Measurements from ENCODE around the gene TMC5. TPM values are rescaled to one million over a fixed set of nuclear protein-coding genes. Genes with fewer than 3 reads are reported as not detected.
"Not testable (repeated sequence)": the region's sequence is repeated elsewhere in the genome, so short reads cannot be mapped to it uniquely, and the experiment has no call there.

The TMC5 gene
- total RNA-seq, 4 donors from 2014 or later: 0.19 TPM; not detected in 3

GRCh38 chr16:19528666-19529065 is 111.0 kb downstream of the TMC5 start:
- Histone ChIP-seq H3K36me3 (peaks cover 2 to 28% of the 10 kb centered on the region in 2 donors), H3K27me3 (no peaks in the 10 kb centered on the region), H3K4me3 (no peak overlapping the region), H3K27ac (no peak overlapping the region), H3K4me1 (peaks cover 9 to 12% of the 10 kb centered on the region in 2 donors), H3K9me3 (no peaks in the 10 kb centered on the region)
- in situ Hi-C loops (cut with MboI; ENCODE audit: low sequenced_read_pairs in 4 of 4): no loop called here
- no peak for TF ChIP-seq CTCF (IDR thresholded peaks at IDR 0.05 in 4 of 5, conservative IDR thresholded peaks at IDR 0.05 in 1 of 5)
- no peak for TF ChIP-seq POLR2A (IDR thresholded peaks at IDR 0.05)
- ATAC-seq (no peak), DNase-seq (no peak)
- intact Hi-C loops (cut with DNase I; ENCODE audit: low total_unique reads): no loop called here

GRCh38 chr16:19532601-19533000 is 114.9 kb downstream of the TMC5 start:
- DNase-seq: no peak
- Histone ChIP-seq H3K27ac (no peak overlapping the region), H3K4me1 (no peaks in the 10 kb centered on the region), H3K4me3 (no peak overlapping the region), H3K9me3 (no peaks in the 10 kb centered on the region), H3K27me3 (no peaks in the 10 kb centered on the region), H3K36me3 (peaks cover 2 to 32% of the 10 kb centered on the region in 2 donors)
- intact Hi-C loops (cut with DNase I; ENCODE audit: low total_unique reads) (no loop called here), in situ Hi-C loops (cut with MboI; ENCODE audit: low sequenced_read_pairs in 4 of 4) (no loop called here)
- TF ChIP-seq POLR2A (IDR thresholded peaks at IDR 0.05) (no peak), CTCF (IDR thresholded peaks at IDR 0.05 in 4 of 5, conservative IDR thresholded peaks at IDR 0.05 in 1 of 5) (no peak)
- ATAC-seq: no peak

- Histone ChIP-seq H3K36me3 (peaks cover 4 to 45% of the 10 kb centered on the region in 2 donors), H3K27ac (no peak overlapping the region), H3K4me1 (no peaks in the 10 kb centered on the region), H3K4me3 (no peak overlapping the region), H3K9me3 (no peaks in the 10 kb centered on the region), H3K27me3 (no peaks in the 10 kb centered on the region)
- ATAC-seq (no peak), DNase-seq (no peak)
- TF ChIP-seq POLR2A (IDR thresholded peaks at IDR 0.05): no peak
- TF ChIP-seq CTCF (IDR thresholded peaks at IDR 0.05 in 4 of 5, conservative IDR thresholded peaks at IDR 0.05 in 1 of 5): no peak
- intact Hi-C loops (cut with DNase I; ENCODE audit: low total_unique reads) (no loop called here), in situ Hi-C loops (cut with MboI; ENCODE audit: low sequenced_read_pairs in 4 of 4) (no loop called here)
Observed at GRCh38 chr16:19540241-19540970, 122.7 kb downstream of the TMC5 start.

- intact Hi-C loops (cut with DNase I; ENCODE audit: low total_unique reads): loop anchor here (2.0 kb wide), 1 partner anchor 17 kb away; no protein-coding TSS in a partner anchor
- Histone ChIP-seq H3K4me1 (no peaks in the 10 kb centered on the region), H3K9me3 (no peaks in the 10 kb centered on the region), H3K36me3 (peaks cover 4 to 50% of the 10 kb centered on the region in 2 donors), H3K4me3 (no peak overlapping the region), H3K27ac (no peak overlapping the region), H3K27me3 (no peaks in the 10 kb centered on the region)
- in situ Hi-C loops (cut with MboI; ENCODE audit: low sequenced_read_pairs in 4 of 4): no loop called here
- ATAC-seq (no peak), DNase-seq (no peak)
- TF ChIP-seq POLR2A (IDR thresholded peaks at IDR 0.05): no peak
- no peak for TF ChIP-seq CTCF (IDR thresholded peaks at IDR 0.05 in 4 of 5, conservative IDR thresholded peaks at IDR 0.05 in 1 of 5)
Observed at GRCh38 chr16:19542138-19542821, 124.6 kb downstream of the TMC5 start.

GRCh38 chr16:19543278-19543996 is 125.8 kb downstream of the TMC5 start:
- peaks cover 4 to 50% of the 10 kb centered on the region in 2 donors for H3K36me3 ChIP-seq
- H3K4me1 ChIP-seq; H3K27me3 ChIP-seq; DNase-seq; H3K27ac ChIP-seq; H3K9me3 ChIP-seq; H3K4me3 ChIP-seq; in situ Hi-C loops (cut with MboI; ENCODE audit: low sequenced_read_pairs in 4 of 4); ATAC-seq: not testable (repeated sequence)
- intact Hi-C loops (cut with DNase I; ENCODE audit: low total_unique reads): loop anchor here (2.0 kb wide), 1 partner anchor 19 kb away; no protein-coding TSS in a partner anchor

Data from gastrocnemius medialis (tissue), 4 donors.